IMR-90 (cell line): ENCODE results near the gene ATP2C2. TPM values are rescaled to one million over a fixed set of nuclear protein-coding genes. Genes with fewer than 3 reads are reported as not detected.

Experiments
- ATAC-seq: fragments of 200-7000 bp; cut with Tn5 transposase; 2 replicates; pipeline ENCODE4 v1.9.1; 2020; ENCODE audit warnings: low read depth, mild to moderate bottlenecking, moderate library complexity
- BruUV-seq: library from RNA; stranded (reverse); fragments of 400-500 nt; replicated peaks from 2 replicates; lab custom pipeline; 2021; lab: Mats Ljungman, UMichigan
- CTCF ChIA-PET: fragments of 300-600 bp; formaldehyde crosslinking; extraction: SDS; loops from one replicate; lab custom pipeline; 2021; ENCODE audit warnings: antibody characterized with exemption; lab: Yijun Ruan, JAX
- POLR2A ChIA-PET: fragments of 300-600 bp; sonication (Branson Sonifier 250); formaldehyde crosslinking; loops from one replicate; lab custom pipeline; 2022; ENCODE audit warnings: antibody characterized with exemption; ENCODE audit not compliant: unreplicated experiment; lab: Charles Lee
- DNase-seq: peaks from one replicate; pipeline ENCODE4 v3.0.0; 2013
- H2AFZ ChIP-seq: replicated peaks from 2 replicates; pipeline ENCODE3; 2013; ENCODE audit warnings: low read length, mild to moderate bottlenecking; ENCODE audit not compliant: poor library complexity
- H2AK5ac ChIP-seq: 2 replicates; pipeline ENCODE4 v1.6.1; 2013; ENCODE audit warnings: low read depth, low read length, inconsistent platforms
- H2AK9ac ChIP-seq: replicated peaks from 2 replicates; pipeline ENCODE3; 2013; ENCODE audit warnings: mild to moderate bottlenecking, low read depth, low read length, moderate library complexity; ENCODE audit not compliant: poor library complexity
- H2BK120ac ChIP-seq: 2 replicates; pipeline ENCODE4 v1.6.1; 2013; ENCODE audit warnings: low read depth, low read length, inconsistent platforms
- H2BK15ac ChIP-seq: 3 replicates; pipeline ENCODE4 v1.6.1; 2013; ENCODE audit warnings: low read depth, low read length, inconsistent platforms
- H2BK20ac ChIP-seq: 2 replicates; pipeline ENCODE4 v1.6.1; 2013; ENCODE audit warnings: low read depth, mild to moderate bottlenecking, inconsistent platforms, low read length, moderate library complexity
- H2BK5ac ChIP-seq: 2 replicates; pipeline ENCODE4 v1.6.1; 2013; ENCODE audit warnings: mild to moderate bottlenecking, low read depth, low read length, inconsistent platforms; ENCODE audit not compliant: poor library complexity, severe bottlenecking
- H3K14ac ChIP-seq: replicated peaks from 2 replicates; pipeline ENCODE4 v1.6.1; 2013; ENCODE audit warnings: low read depth, low read length, inconsistent platforms
- H3K18ac ChIP-seq: 2 replicates; pipeline ENCODE4 v1.6.1; 2013; ENCODE audit warnings: low read depth, low read length, control low read depth
- H3K23ac ChIP-seq: 2 replicates; pipeline ENCODE4 v1.6.1; 2013; ENCODE audit warnings: low read depth, low read length, inconsistent platforms
- H3K27ac ChIP-seq: 2 replicates; pipeline ENCODE4 v1.5.1; 2013; ENCODE audit warnings: mild to moderate bottlenecking, control low read depth, low read length; ENCODE audit not compliant: insufficient read depth
- H3K27me3 ChIP-seq: 2 replicates; pipeline ENCODE4 v1.6.1; 2013; ENCODE audit warnings: low read length; ENCODE audit not compliant: control insufficient read depth, insufficient read depth
- H3K36me3 ChIP-seq: 2 replicates; pipeline ENCODE4 v1.6.1; 2013; ENCODE audit warnings: low read length, mixed read lengths; ENCODE audit not compliant: control insufficient read depth, insufficient read depth
- H3K4ac ChIP-seq: 2 replicates; pipeline ENCODE4 v1.6.1; 2013; ENCODE audit warnings: low read depth, low read length, inconsistent platforms
- H3K4me1 ChIP-seq: 2 replicates; pipeline ENCODE4 v1.6.1; 2013; ENCODE audit warnings: low read length, mixed read lengths; ENCODE audit not compliant: control insufficient read depth, insufficient read depth
- H3K4me2 ChIP-seq: 2 replicates; pipeline ENCODE4 v1.6.1; 2013; ENCODE audit warnings: low read depth, mild to moderate bottlenecking, control low read depth, low read length, moderate library complexity
- H3K4me3 ChIP-seq: 2 replicates; pipeline ENCODE4 v1.5.1; 2013; ENCODE audit warnings: low read depth, mild to moderate bottlenecking, control low read depth, low read length, moderate library complexity; ENCODE audit not compliant: insufficient read depth
- H3K56ac ChIP-seq: 2 replicates; pipeline ENCODE4 v1.6.1; 2013; ENCODE audit warnings: low read length, inconsistent platforms; ENCODE audit not compliant: insufficient read depth; ENCODE audit errors: extremely low read depth
- H3K79me1 ChIP-seq, 2 experiments: 2 replicates each; pipeline ENCODE4 v1.6.1; 2013; ENCODE audit warnings: low read length in 2 of 2, inconsistent platforms in 1 of 2, low read depth in 1 of 2
- H3K9ac ChIP-seq: 2 replicates; pipeline ENCODE4 v1.6.1; 2013; ENCODE audit warnings: low read depth, low read length, control low read depth
- H3K9me1 ChIP-seq: 2 replicates; pipeline ENCODE4 v1.6.1; 2013; ENCODE audit warnings: low read length, inconsistent platforms; ENCODE audit not compliant: insufficient read depth
- H3K9me3 ChIP-seq: 2 replicates; pipeline ENCODE4 v1.6.1; 2013; ENCODE audit warnings: low read length; ENCODE audit not compliant: control insufficient read depth, insufficient read depth
- H4K20me1 ChIP-seq: 2 replicates; pipeline ENCODE4 v1.6.1; 2013; ENCODE audit warnings: low read length, inconsistent platforms; ENCODE audit not compliant: insufficient read depth
- H4K5ac ChIP-seq: 2 replicates; pipeline ENCODE4 v1.6.1; 2013; ENCODE audit warnings: mild to moderate bottlenecking, low read depth, low read length, control low read depth
- H4K8ac ChIP-seq, 2 experiments: 2 replicates each; pipeline ENCODE4 v1.6.1; 2013; ENCODE audit warnings: low read depth in 2 of 2, low read length in 2 of 2, control low read depth in 1 of 2, inconsistent platforms in 1 of 2
- H4K91ac ChIP-seq: 2 replicates; pipeline ENCODE4 v1.6.1; 2013; ENCODE audit warnings: low read depth, low read length, inconsistent platforms; ENCODE audit not compliant: insufficient read depth
- BHLHE40 ChIP-seq: fragments of 150-350 bp; IDR thresholded peaks from 2 replicates; pipeline ENCODE4 v1.6.1; 2016; ENCODE audit warnings: mild to moderate bottlenecking, low read depth, low read length
- CHD1 ChIP-seq: IDR thresholded peaks from 2 replicates; pipeline ENCODE4 v1.6.1; 2012; ENCODE audit warnings: low read depth, low read length, improper control_type of control experiment
- FOS ChIP-seq: fragments of 150-350 bp; IDR thresholded peaks from 2 replicates; pipeline ENCODE4 v1.6.1; 2016; ENCODE audit warnings: low read depth, low read length
- MAFK ChIP-seq: IDR thresholded peaks from 2 replicates; pipeline ENCODE4 v1.6.1; 2012; ENCODE audit warnings: low read depth, low read length, improper control_type of control experiment
- MAZ ChIP-seq: IDR thresholded peaks from 2 replicates; pipeline ENCODE4 v1.6.1; 2012; ENCODE audit warnings: low read depth, mild to moderate bottlenecking, low read length, improper control_type of control experiment, moderate library complexity, borderline replicate concordance
- RCOR1 ChIP-seq: IDR thresholded peaks from 2 replicates; pipeline ENCODE4 v1.6.1; 2012; ENCODE audit warnings: mild to moderate bottlenecking, low read length, improper control_type of control experiment; ENCODE audit not compliant: insufficient replicate concordance
- USF2 ChIP-seq: fragments of 150-350 bp; IDR thresholded peaks from 2 replicates; pipeline ENCODE4 v1.6.1; 2017; ENCODE audit warnings: mild to moderate bottlenecking, antibody characterized with exemption, low read length, low read depth
- WGBS, 2 experiments: methylation state at CpG; one replicate each; pipeline versions ENCODE4 v1.1.5 to v1.1.7; 2013; ENCODE audit warnings: missing lambda C conversion rate in 2 of 2; ENCODE audit not compliant: insufficient read length in 1 of 2; ENCODE audit errors: extremely low coverage in 2 of 2; 5-methylcytosine and 5-hydroxymethylcytosine counted together
- dilution Hi-C: fragments of 300-500 bp; cut with HindIII; formaldehyde crosslinking; loops from one replicate; pipeline ENCODE4 v1.14.3; 2018; ENCODE audit warnings: low sequenced_read_pairs; ENCODE audit not compliant: unreplicated experiment
- in situ Hi-C: fragments of 300-500 bp; cut with MboI; formaldehyde crosslinking; loops from 3 replicates; pipeline ENCODE4 v1.14.3; 2019; ENCODE audit warnings: low sequenced_read_pairs, inconsistent platforms, mixed read lengths
- intact Hi-C: fragments of 100-400 bp; cut with micrococcal nuclease; formaldehyde crosslinking; loops from 2 replicates; pipeline ENCODE4 v1.10.0; 2022
- polyA plus RNA-seq, 3 experiments: library from polyadenylated mRNA; depleted of rRNA; stranded (reverse); fragments of >200 nt; gene quantifications; 2 replicates each; pipeline ENCODE4 v1.2.3, GENCODE V29; 2012; ENCODE audit warnings: low replicate concordance in 1 of 3
- total RNA-seq: library from RNA; depleted of rRNA; stranded (reverse); fragments of >200 nt; gene quantifications from 2 replicates; pipeline ENCODE4 v1.2.3, GENCODE V29; 2012
- TF ChIP-seq, protein P1 (sequence below): fragments of 150-350 bp; IDR thresholded peaks from 2 replicates; pipeline ENCODE4 v1.6.1; 2016; ENCODE audit warnings: low read depth, mild to moderate bottlenecking, low read length, moderate library complexity, borderline replicate concordance

Gene ATP2C2
- total and polyA plus RNA-seq, 2 of the 4 experiments (the other 2 are of a cell fraction): not detected

- Histone ChIP-seq H3K14ac (0 out of 2 replicates have a peak overlapping the region, but pooled peaks have one; percentile 37), H3K36me3 (peaks cover 31% of the 10 kb centered on the region), H3K9ac (no peak overlapping the region), H3K9me3 (no peaks in the 10 kb centered on the region), H3K9me1 (peaks cover 39% of the 10 kb centered on the region), H4K20me1 (peaks cover 14% of the 10 kb centered on the region; the same call in 1 of the 2 replicates), H3K18ac (no peak overlapping the region), H3K23ac (no peak overlapping the region), H4K5ac (no peak overlapping the region), H2BK15ac (0 out of 3 replicates have a peak overlapping the region, but pooled peaks have one; percentile 61), H3K79me1 (peaks cover 49 to 93% of the 10 kb centered on the region in 2 experiments), H3K4ac (peak overlapping the region; percentile 68), H3K27ac (peak overlapping the region; percentile 29; the same call in 1 of the 2 replicates), H3K4me2 (no peak overlapping the region), H3K27me3 (no peaks in the 10 kb centered on the region), H2AK9ac (peak overlapping the region; percentile 93), H2AFZ (peak overlapping the region; percentile 43), H3K4me3 (no peak overlapping the region), H4K91ac (peak overlapping the region; percentile 56), H3K56ac (no peak overlapping the region), H2BK20ac (peak overlapping the region; percentile 41; the same call in 1 of the 2 replicates), H2BK120ac (peak overlapping the region; percentile 69; the same call in 1 of the 2 replicates), H2BK5ac (peak overlapping the region; percentile 37), H4K8ac (peak overlapping the region; percentile 2 to 63), H3K4me1 (peaks cover 16% of the 10 kb centered on the region), H2AK5ac (peak overlapping the region; percentile 89)
- dilution Hi-C loops (no loop called here), intact Hi-C loops (no loop called here), in situ Hi-C loops (no loop called here)
- peak; percentile 78 for DNase-seq
- WGBS, 2 experiments: 82% methylated on average over 3 of the region's 12 CpGs; no CpG with 5 or more reads in 1 of the 2 experiments
- ChIA-PET CTCF (interaction anchor here (0.6 kb wide), 1 partner anchor 11 kb away, joined by 3 read pairs; no protein-coding TSS in a partner anchor), POLR2A (no interaction called here)
- no peak for ATAC-seq
- no TSS peak for BruUV-seq
- TF ChIP-seq MAZ (no peak), RCOR1 (peak; percentile 43), BHLHE40 (peak; percentile 81), MAFK (no peak), USF2 (peak; percentile 33; the same call in 1 of the 2 replicates), CHD1 (no peak), FOS (peak; percentile 55)
- TF ChIP-seq, protein P1, sequence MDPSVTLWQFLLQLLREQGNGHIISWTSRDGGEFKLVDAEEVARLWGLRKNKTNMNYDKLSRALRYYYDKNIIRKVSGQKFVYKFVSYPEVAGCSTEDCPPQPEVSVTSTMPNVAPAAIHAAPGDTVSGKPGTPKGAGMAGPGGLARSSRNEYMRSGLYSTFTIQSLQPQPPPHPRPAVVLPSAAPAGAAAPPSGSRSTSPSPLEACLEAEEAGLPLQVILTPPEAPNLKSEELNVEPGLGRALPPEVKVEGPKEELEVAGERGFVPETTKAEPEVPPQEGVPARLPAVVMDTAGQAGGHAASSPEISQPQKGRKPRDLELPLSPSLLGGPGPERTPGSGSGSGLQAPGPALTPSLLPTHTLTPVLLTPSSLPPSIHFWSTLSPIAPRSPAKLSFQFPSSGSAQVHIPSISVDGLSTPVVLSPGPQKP: no peak
These were observed 132.9 kb downstream of the ATP2C2 start for GRCh38 chr16:84501077-84501735.
